Esophagus (tissue), 2 donors: ENCODE results near the gene CPA1. TPM values are rescaled to one million over a fixed set of nuclear protein-coding genes. Genes with fewer than 3 reads are reported as not detected.

Experiments used
- H3K27ac ChIP-seq, 2 donors: one replicate each; pipeline ENCODE4 v1.5.1; 2013; ENCODE audit warnings: low read depth in 2 of 2, mild to moderate bottlenecking in 2 of 2, inconsistent platforms in 1 of 2, low read length in 1 of 2, moderate library complexity in 1 of 2
- H3K27me3 ChIP-seq, 2 donors: one replicate each; pipeline ENCODE4 v1.6.1; 2013; ENCODE audit warnings: low read length in 2 of 2, control low read depth in 1 of 2, mild to moderate bottlenecking in 1 of 2; ENCODE audit not compliant: insufficient read depth in 2 of 2, control insufficient read depth in 1 of 2
- H3K36me3 ChIP-seq, 2 donors: one replicate each; pipeline ENCODE4 v1.6.1; 2013; ENCODE audit warnings: low read length in 1 of 2; ENCODE audit not compliant: control insufficient read depth in 2 of 2, insufficient read depth in 2 of 2
- H3K4me1 ChIP-seq, 2 donors: one replicate each; pipeline ENCODE4 v1.6.1; 2013; ENCODE audit warnings: low read length in 1 of 2; ENCODE audit not compliant: control insufficient read depth in 2 of 2, insufficient read depth in 2 of 2
- H3K4me3 ChIP-seq, 2 donors: one replicate each; pipeline ENCODE4 v1.5.1; 2013; ENCODE audit warnings: low read length in 2 of 2, mild to moderate bottlenecking in 2 of 2, low read depth in 1 of 2, moderate library complexity in 1 of 2
- H3K9me3 ChIP-seq, 2 donors: one replicate each; pipeline ENCODE4 v1.6.1; 2013; ENCODE audit warnings: mild to moderate bottlenecking in 2 of 2, low read depth in 1 of 2, low read length in 1 of 2, moderate library complexity in 1 of 2; ENCODE audit not compliant: control insufficient read depth in 2 of 2, insufficient read depth in 1 of 2
- WGBS, 2 donors: extraction: QIAGEN DNeasy Blood & Tissue Kit; methylation state at CpG; one replicate each; pipeline ENCODE4 v1.1.7; 2013; 5-methylcytosine and 5-hydroxymethylcytosine counted together
- polyA plus RNA-seq, 2 donors: library from polyadenylated mRNA; stranded (reverse); fragments of 200-250 nt; gene quantifications; one replicate each; pipeline ENCODE4 v1.2.3, GENCODE V29; 2013
- donor health status: healthy with polysubstance abuse.
- donor health status: Bipolar disorder and iron deficiency.

Gene CPA1
- polyA plus RNA-seq, 2 donors, result 0.20 to 1.1 TPM

DNA sequence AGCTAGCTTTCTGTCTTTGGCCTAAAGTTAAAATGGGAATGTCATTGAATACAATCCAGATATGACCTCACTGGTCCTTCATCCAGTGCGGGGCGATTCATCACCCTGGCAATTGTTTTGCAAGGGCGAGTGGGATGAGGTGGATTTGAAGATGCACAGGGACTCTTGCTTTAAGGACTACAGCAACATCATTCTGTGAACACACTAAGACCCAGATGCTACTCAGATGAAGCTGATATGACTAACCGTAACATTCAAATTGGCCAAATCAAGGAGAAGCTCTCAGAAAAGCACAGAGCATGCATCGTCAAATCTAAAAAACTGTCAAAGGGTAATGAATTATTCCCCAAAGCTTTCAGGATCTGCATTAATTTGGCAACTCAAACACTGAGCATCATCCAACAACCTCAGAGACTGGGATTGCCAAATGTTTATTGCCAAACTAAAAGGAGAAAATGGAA is 12.8 kb downstream of the CPA1 start:
- no peaks in the 10 kb centered on the region for H3K36me3 ChIP-seq
- no peaks in the 10 kb centered on the region for H3K4me1 ChIP-seq
- no peaks in the 10 kb centered on the region for H3K9me3 ChIP-seq
- no peak overlapping the region for H3K27ac ChIP-seq
- no peak overlapping the region for H3K4me3 ChIP-seq
- no peaks in the 10 kb centered on the region for H3K27me3 ChIP-seq
- 55 to 78% methylated on average over 5 of the region's 5 CpGs for WGBS, 2 donors

DNA sequence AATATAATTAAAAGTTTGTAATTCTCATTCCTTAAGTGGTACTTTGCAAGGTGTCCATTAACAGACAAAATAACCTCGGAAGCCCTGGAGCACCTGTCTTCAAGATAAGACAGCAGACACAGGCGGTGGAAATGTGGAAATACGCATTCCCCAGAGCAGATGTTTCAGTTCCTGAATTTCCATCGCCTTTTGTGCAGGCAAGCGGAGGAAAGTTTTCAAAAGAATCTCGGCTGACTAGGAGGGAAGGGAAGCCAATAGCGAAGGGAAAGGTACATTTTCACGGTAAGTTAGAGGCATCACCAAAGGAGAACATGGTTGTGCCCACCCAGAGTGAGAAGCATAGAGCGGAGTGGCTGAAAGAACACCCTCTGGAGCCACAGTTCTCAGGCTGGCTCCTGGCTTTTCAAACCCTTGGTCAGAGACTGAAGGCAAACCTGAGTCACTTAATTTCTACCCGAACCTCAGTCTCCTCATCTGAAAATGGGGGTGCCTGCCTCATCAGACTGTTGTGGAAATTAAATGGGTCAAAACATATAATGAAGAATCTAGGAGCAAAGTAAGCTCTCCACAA is 13.6 kb downstream of the CPA1 start:
- H3K4me3 ChIP-seq, result no peak overlapping the region
- no peak overlapping the region for H3K27ac ChIP-seq
- H3K9me3 ChIP-seq, result no peaks in the 10 kb centered on the region

GRCh38 chr7:130394421-130395195 is 14.3 kb downstream of the CPA1 start:
- no peak overlapping the region for H3K4me3 ChIP-seq
- WGBS, 2 donors, result 84 to 85% methylated on average over 7 of the region's 7 CpGs
- no peak overlapping the region for H3K27ac ChIP-seq
- no peaks in the 10 kb centered on the region for H3K4me1 ChIP-seq
- H3K9me3 ChIP-seq, result no peaks in the 10 kb centered on the region
- no peaks in the 10 kb centered on the region for H3K36me3 ChIP-seq
- H3K27me3 ChIP-seq, result no peaks in the 10 kb centered on the region

More for the DNA sequence above, 13.6 kb downstream of the CPA1 start:
- WGBS, 2 donors, result 84 to 86% methylated on average over 10 of the region's 10 CpGs
- H3K4me1 ChIP-seq, result no peaks in the 10 kb centered on the region
- H3K36me3 ChIP-seq, result no peaks in the 10 kb centered on the region
- no peaks in the 10 kb centered on the region for H3K27me3 ChIP-seq

DNA sequence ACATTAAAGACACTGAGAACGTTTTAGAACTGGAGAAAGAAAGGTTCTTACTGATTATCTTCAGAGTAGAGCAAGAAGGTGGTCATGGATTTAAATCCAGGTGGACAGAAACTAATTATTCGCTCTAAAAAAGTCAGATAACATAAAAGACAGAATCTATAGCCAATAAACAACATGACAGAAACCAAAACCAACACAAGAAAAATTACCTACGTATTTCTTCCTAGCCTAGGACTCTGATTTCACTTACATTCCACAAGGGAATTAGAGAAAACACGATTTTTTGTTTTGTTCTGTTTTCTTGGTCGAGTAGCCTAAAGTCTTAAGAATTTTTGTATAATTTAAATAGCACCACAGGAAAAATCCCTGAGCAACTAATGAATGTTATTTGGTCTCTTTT is 15.1 kb downstream of the CPA1 start:
- H3K27me3 ChIP-seq, result no peaks in the 10 kb centered on the region
- no peaks in the 10 kb centered on the region for H3K4me1 ChIP-seq
- 83% methylated on average over 5 of the region's 5 CpGs for WGBS, 2 donors
- no peaks in the 10 kb centered on the region for H3K36me3 ChIP-seq
- H3K4me3 ChIP-seq, result no peak overlapping the region
- H3K27ac ChIP-seq, result no peak overlapping the region
- H3K9me3 ChIP-seq, result no peaks in the 10 kb centered on the region

DNA sequence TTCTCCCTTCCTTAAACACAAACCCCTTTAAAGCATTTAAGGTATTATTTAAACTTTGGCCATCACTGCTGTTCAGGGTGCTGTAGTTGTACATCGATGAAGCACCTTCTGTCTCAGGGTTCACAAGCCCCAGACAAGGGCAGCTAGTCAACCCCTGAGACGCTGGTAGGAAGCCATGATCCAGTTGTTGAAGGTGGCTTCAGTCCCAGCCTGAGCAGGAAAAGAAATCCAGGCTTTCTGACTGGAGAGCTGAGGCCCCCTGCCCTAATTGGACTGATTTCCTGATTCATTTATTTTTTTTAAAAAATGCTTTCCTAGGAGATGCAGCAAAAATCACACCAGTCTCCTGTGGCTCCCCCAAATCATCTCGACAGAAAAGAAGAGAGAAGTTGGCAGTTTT is 15.8 kb downstream of the CPA1 start:
- Histone ChIP-seq H3K9me3 (no peaks in the 10 kb centered on the region), H3K27ac (no peak overlapping the region), H3K27me3 (no peaks in the 10 kb centered on the region), H3K4me1 (no peaks in the 10 kb centered on the region), H3K36me3 (no peaks in the 10 kb centered on the region), H3K4me3 (no peak overlapping the region)
- 66 to 71% methylated on average over 3 of the region's 3 CpGs for WGBS, 2 donors

DNA sequence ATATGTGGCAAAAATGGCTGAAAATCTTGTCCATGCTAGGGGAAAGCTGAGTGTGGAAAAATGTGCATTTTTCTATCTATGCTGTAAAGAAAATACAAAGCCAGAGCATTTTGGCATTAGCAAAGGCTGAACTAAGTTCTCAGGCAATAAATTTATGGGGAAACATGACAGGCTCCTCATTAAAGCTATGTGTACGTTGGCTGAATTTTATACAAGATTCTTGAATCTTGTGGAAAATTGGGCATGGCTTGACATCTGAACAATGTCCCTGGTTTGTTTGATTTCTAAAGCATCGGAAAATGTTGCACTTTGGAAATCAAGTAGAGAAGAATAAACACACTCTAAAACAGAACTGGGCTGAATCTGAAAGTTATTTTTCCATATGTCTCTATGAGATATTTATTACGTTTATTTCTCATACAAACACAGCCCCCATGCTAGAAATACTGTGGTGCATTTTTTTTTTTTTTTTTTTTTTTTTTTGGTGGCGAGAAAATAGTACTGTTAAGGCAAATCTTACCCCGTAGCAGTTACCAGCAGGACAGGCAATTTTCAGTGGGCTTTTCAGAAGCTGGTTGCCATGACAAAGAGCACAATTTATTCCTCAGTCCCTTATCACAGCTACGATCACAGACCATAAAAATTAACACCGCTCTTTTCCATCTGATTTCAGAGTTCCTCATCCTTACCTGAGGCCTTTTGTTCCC is 16.9 kb downstream of the CPA1 start:
- 79 to 88% methylated on average over 7 of the region's 7 CpGs for WGBS, 2 donors
- Histone ChIP-seq H3K27me3 (no peaks in the 10 kb centered on the region), H3K4me1 (no peaks in the 10 kb centered on the region), H3K9me3 (no peaks in the 10 kb centered on the region), H3K36me3 (no peaks in the 10 kb centered on the region), H3K27ac (no peak overlapping the region), H3K4me3 (no peak overlapping the region)

- H3K27ac ChIP-seq, result no peak overlapping the region
- no peaks in the 10 kb centered on the region for H3K4me1 ChIP-seq
- H3K27me3 ChIP-seq, result no peaks in the 10 kb centered on the region
Observed at GRCh38 chr7:130397758-130398073, 17.4 kb downstream of the CPA1 start.

DNA sequence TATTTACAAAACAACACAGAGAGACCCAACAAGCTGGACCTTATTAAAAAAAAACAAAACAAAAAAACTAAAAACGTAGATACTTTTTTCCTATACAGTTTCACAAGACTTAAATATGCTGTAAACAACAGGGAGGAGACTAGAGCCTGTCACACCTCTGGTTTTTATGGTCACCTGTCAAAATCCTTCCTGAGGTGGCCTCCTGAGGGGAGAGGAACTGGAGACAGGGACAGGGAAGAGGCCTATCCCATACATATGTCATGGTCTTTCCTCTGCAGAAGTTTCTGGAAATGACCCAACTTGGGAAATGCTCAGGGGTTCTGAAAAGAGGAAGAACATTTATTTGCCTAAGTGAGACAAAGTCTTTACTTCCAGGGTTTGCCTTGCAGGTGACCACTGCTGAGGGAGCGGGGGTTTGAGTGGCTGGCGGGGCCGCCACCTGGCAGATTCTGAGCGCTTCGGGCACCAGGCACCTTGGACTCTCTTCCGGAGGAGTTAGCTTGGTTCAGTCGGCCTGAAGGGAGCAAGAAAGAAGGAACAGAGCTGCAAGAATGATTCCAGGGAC is 18.3 kb downstream of the CPA1 start:
- H3K27ac ChIP-seq, result no peak overlapping the region
- H3K27me3 ChIP-seq, result no peaks in the 10 kb centered on the region
- 81 to 88% methylated on average over 8 of the region's 8 CpGs for WGBS, 2 donors
- H3K4me1 ChIP-seq, result no peaks in the 10 kb centered on the region
- H3K9me3 ChIP-seq, result no peaks in the 10 kb centered on the region
- H3K36me3 ChIP-seq, result no peaks in the 10 kb centered on the region
- H3K4me3 ChIP-seq, result no peak overlapping the region

More at GRCh38 chr7:130397758-130398073, 17.4 kb downstream of the CPA1 start:
- WGBS, 2 donors, result 89 to 90% methylated on average over 3 of the region's 3 CpGs
- Histone ChIP-seq H3K4me3 (no peak overlapping the region), H3K9me3 (no peaks in the 10 kb centered on the region), H3K36me3 (no peaks in the 10 kb centered on the region)

DNA sequence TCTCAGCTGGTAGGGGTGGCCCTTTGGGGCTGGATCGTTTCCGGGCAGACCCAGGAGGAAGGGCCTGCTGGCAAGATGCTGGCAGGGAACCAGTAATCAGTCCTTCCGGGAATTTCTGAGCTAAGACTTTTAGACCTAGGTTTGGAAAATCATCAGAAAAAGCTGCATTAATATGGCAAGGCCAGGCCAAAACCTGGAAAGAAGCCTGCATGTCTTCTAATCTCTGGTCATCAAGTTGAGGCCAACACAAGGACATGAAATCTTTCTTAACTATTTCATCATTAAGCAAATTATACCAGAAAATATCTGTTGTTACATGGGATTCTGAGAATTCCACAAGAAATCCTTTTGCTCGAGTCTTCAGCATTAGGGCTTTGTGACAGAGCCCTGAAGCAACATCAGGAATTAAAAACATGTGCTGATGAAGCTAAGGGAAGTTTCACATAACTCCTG is 19.9 kb downstream of the CPA1 start:
- Histone ChIP-seq H3K4me1 (no peaks in the 10 kb centered on the region), H3K4me3 (no peak overlapping the region), H3K27ac (no peak overlapping the region), H3K36me3 (no peaks in the 10 kb centered on the region), H3K9me3 (no peaks in the 10 kb centered on the region), H3K27me3 (no peaks in the 10 kb centered on the region)
- 59 to 86% methylated on average over 4 of the region's 4 CpGs for whole genome bisulfite sequencing, 2 donors
